Cardiac fibroblast (primary cell): ENCODE data around the gene PHF5A.
"Not testable (repeated sequence)": the region's sequence is repeated elsewhere in the genome, so short reads cannot be mapped to it uniquely, and the experiment has no call there.

Source experiments
- DNase-seq, 2 donors: peaks; one replicate each; pipeline versions ENCODE4 v3.0.0 to v3.0.0-alpha.2; 2010; ENCODE audit warnings: low read depth in 2 of 2
- H3K4me3 ChIP-seq, 2 donors: replicated peaks in 1 of 2; 1 replicate in 1 of 2; 2 replicates in 1 of 2; pipeline ENCODE4 v1.5.1; 2011; ENCODE audit warnings: low read depth in 2 of 2, low read length in 2 of 2, mild to moderate bottlenecking in 2 of 2, moderate library complexity in 1 of 2
- TF ChIP-seq, protein P1 (sequence below): IDR thresholded peaks from one replicate; pipeline ENCODE4 v1.5.1; 2011; ENCODE audit warnings: low read depth, mild to moderate bottlenecking, low read length, inconsistent platforms

PHF5A gene

DNA sequence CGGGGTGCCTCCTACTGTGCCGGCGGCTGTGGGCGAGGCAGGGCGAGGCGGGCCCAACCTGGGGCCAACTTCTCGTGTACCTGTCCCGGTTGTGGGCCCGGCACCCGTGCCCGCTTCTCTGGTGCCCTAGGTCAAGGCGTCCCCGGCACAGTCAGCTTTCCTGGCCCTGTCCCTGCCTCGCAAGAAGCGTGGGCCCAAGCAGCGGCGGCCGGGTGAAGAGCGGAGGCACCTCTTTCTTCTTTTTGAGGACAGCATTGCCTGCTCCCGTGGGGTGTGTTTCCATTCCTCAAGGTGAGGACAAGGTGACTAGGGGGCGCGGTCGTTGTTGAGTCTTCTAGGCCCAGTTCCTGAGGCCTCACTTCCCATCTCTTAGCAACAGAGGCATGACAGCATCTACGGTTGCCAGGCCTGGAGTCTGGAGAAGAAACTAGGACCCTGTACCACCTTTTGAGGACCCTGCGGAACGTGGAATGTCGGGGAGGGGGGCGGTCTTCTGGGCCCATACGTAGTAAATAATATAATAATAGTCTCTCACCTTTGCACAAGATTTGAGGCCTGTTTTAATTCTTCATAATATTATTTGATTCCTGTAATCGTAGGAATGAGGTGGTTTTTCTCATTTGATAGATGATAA, 843 bp upstream of the PHF5A start:
- DNase-seq, result no peak
- TF ChIP-seq, protein P1, sequence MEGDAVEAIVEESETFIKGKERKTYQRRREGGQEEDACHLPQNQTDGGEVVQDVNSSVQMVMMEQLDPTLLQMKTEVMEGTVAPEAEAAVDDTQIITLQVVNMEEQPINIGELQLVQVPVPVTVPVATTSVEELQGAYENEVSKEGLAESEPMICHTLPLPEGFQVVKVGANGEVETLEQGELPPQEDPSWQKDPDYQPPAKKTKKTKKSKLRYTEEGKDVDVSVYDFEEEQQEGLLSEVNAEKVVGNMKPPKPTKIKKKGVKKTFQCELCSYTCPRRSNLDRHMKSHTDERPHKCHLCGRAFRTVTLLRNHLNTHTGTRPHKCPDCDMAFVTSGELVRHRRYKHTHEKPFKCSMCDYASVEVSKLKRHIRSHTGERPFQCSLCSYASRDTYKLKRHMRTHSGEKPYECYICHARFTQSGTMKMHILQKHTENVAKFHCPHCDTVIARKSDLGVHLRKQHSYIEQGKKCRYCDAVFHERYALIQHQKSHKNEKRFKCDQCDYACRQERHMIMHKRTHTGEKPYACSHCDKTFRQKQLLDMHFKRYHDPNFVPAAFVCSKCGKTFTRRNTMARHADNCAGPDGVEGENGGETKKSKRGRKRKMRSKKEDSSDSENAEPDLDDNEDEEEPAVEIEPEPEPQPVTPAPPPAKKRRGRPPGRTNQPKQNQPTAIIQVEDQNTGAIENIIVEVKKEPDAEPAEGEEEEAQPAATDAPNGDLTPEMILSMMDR, result no peak
- H3K4me3 ChIP-seq, result peak overlapping the region; percentile 95 to 98

DNA sequence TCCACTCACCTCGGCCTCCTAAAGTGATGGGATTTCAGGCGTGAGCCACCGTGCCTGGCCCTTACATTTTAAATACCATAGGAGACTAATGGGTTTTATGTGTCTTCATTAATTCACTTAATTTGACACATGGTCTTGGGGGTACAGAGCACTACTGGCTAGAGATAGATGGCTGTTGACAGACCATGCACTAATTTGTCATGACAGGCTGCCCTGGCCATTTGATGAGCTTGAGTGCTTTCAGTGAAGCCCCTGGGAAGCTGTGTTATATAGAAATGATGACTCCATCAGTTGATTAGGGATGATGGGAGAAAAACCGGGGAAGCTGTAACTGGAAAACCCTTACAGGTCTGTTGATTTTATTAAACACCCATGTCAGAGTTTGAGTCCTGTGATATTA, 6.6 kb downstream of the PHF5A start:
- no peak overlapping the region for H3K4me3 ChIP-seq
- TF ChIP-seq, protein P1, result no peak
- no peak for DNase-seq

DNA sequence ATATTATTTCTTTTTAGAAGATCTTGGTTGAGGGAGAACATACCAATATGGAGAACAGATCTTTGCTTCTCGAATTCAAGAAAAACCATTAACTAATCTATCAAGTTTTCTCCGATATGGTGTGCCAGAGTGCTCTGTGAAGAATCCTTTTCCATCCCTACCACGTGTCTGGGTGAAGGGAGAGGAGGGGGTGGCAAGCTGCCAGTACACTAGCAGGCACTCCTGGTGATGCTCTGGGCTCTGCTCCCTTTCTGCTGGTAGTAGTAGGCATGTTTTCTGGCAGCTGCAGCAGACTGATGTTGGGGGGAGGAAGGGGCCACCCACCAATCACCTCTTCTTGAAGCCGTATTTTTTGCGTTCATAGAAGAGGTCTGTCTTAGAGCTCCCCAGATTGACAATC, 8.4 kb downstream of the PHF5A start:
- not testable (repeated sequence) for DNase-seq, H3K4me3 ChIP-seq

DNA sequence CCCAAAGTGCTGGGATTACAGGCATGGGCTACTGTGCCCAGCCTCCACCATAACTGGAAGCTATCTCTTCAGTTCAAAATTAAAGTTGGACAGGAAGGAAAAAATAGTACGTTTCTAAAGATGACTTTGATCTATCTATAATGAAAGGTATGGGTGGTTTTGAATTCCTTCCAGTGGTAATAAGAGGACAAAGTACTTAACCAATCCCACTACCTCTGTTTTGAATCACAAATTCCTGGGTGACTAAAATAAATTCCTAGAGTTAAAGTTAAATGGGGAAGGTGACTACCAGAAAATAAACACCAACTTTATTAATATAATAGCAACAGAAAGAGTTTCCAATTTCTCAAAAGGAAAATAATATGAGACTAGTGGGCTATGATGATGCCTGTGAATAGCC, 9.1 kb downstream of the PHF5A start:
- no peak for DNase-seq
- TF ChIP-seq, protein P1, result no peak

DNA sequence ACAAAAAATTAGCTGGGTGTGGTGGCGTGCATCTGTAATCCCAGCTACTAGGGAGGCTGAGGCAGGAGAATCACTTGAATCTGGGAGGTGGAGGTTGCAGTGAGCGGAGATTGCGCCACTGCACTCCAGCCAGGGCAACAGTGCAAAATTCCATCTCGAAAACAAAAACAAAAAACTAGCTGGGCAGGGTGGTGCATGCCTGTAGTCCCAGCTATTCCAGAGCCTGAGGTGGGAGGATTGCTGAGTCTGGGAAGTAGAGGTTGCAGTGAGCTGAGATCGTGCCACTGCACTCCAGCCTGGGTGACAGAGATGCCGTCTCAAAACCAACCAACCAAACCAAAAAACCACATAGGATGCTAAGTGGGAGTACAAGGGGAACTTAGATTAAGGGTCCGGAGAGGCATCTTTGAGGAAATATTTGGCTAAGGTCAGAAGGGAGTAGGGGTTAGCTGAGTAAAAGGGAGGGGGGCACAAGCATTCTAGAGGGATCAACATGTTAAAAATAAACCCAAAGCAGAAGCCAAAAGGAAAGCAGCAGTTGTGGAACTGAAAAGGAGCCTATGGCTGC, 10.2 kb downstream of the PHF5A start:
- no peak for DNase-seq
- H3K4me3 ChIP-seq, result no peak overlapping the region
- TF ChIP-seq, protein P1, result no peak

More for the DNA sequence above, 9.1 kb downstream of the PHF5A start:
- H3K4me3 ChIP-seq, result no peak overlapping the region

DNA sequence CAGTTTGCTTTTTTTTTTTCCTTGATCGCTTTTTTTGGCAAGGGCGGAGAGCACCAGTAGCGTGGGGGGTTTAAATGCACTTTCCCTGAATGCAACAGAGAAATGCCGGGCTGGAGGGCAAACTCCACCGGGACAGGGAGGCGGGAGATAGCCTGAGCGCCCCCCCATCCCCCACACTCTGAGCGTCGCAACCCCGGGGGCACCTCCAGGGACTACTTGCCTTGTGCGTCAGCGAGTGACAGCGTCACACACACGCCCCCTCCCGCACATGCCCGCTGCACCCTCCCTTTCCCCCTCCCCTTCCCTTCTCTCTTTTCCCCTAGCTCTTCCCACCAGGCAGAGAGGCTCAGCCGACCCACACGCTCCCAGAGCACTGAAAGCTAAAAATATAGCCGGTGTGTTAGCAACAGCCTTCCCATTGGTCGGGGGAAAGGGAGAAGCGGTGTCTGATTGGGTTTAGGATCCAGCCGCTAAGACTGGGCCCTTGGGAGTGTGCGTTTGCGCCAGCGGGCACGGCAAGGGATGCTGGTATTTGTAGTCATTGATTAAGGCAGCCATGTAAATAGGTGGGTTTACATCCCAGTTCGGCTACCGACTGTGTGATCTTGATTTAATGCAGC, 20.2 kb downstream of the PHF5A start:
- peak; percentile 99 for DNase-seq
- peak overlapping the region; percentile 61 to 95 for H3K4me3 ChIP-seq
- TF ChIP-seq, protein P1, result no peak

DNA sequence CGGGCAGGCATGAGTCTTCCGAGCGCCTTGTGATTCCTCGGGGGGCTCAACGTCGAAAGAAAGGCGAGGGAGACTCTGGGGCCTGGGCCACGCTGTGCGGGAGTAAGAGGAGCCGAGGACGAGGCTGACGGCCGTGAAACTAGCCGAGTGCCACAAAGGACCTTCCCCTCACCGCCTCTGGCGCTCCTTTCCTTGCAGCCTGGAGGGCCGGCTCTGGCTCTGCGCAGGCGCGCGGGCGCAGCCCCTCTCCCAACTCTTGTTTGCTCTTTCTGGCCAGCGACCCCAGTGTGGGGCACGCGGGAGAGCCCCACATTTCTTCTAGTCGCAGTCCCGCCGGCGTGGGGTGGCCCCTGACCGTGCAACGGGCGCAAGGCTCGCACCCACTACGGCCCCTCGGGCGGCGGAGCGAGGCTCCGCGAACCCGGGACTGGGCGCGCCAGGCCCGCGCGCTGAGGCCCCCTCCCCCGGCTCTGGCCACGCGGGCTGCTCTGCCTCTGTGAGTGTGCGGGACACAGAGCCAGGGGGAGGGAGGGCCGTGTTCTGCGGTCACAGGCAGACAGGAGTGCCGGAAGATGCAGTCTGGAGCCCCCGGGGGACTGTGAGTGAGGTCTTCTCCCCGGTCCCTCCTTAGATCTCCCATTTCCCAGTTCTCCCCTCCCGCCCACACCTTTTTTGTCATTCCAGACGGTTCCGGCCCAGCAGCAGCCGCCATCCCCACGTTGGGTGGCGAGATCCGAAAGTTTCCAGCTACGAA, 20.9 kb downstream of the PHF5A start:
- TF ChIP-seq, protein P1, result no peak
- peak; percentile 58 to 71 for DNase-seq
- H3K4me3 ChIP-seq, result peak overlapping the region; percentile 61 to 95
